Gastrocnemius medialis (tissue), 4 donors: ENCODE results near the gene SULT6B1.

Experiments
- CTCF ChIP-seq, 5 experiments: fragments of 450-650 bp in 3 of 5; fragments of 200-600 bp in 2 of 5; sonication (generic) in 2 of 5; IDR thresholded peaks in 4 of 5; conservative IDR thresholded peaks in 1 of 5; 1 replicate in 4 of 5; 2 replicates in 1 of 5; pipeline ENCODE4 v1.5.1; 2016 to 2019; ENCODE audit warnings: antibody characterized with exemption in 5 of 5, mild to moderate bottlenecking in 3 of 5, moderate library complexity in 3 of 5
- POLR2A ChIP-seq, 2 donors: fragments of 450-650 bp; IDR thresholded peaks; one replicate each; pipeline ENCODE4 v1.6.1; 2017; ENCODE audit warnings: antibody characterized with exemption in 2 of 2, mild to moderate bottlenecking in 2 of 2, moderate library complexity in 2 of 2

- TF ChIP-seq CTCF (IDR thresholded peaks at IDR 0.05 in 4 of 5, conservative IDR thresholded peaks at IDR 0.05 in 1 of 5) (no peak), POLR2A (IDR thresholded peaks at IDR 0.05) (no peak)
These were observed 38.7 kb downstream of the SULT6B1 start for GRCh38 chr2:37149626-37150322.
